Hepatocyte (in vitro differentiated cells): ENCODE measurements around the gene HRC. TPM values are rescaled to one million over a fixed set of nuclear protein-coding genes. Genes with fewer than 3 reads are reported as not detected.

Source experiments
- DNase-seq: peaks from one replicate; pipeline ENCODE4 v3.0.0-alpha.2; 2016; ENCODE audit warnings: low spot score
- H2AFZ ChIP-seq: fragments of 200-600 bp; sonication (generic); 2 replicates; pipeline ENCODE4 v1.6.0; 2016; ENCODE audit warnings: antibody characterized with exemption, mild to moderate bottlenecking
- H3K27ac ChIP-seq: fragments of 200-600 bp; sonication (generic); 2 replicates; pipeline ENCODE4 v1.5.1; 2016; ENCODE audit warnings: mild to moderate bottlenecking
- H3K27me3 ChIP-seq: fragments of 200-600 bp; sonication (generic); 2 replicates; pipeline ENCODE4 v1.6.1; 2016
- H3K36me3 ChIP-seq: fragments of 200-600 bp; sonication (generic); replicated peaks from 2 replicates; pipeline ENCODE4 v1.5.1; 2016; ENCODE audit warnings: low read depth; ENCODE audit not compliant: insufficient read depth
- H3K4me1 ChIP-seq: fragments of 200-600 bp; sonication (generic); 2 replicates; pipeline ENCODE4 v1.5.1; 2016; ENCODE audit warnings: mild to moderate bottlenecking, moderate library complexity; ENCODE audit not compliant: insufficient read depth
- H3K4me2 ChIP-seq: fragments of 200-600 bp; sonication (generic); 2 replicates; pipeline ENCODE4 v1.6.0; 2016
- H3K4me3 ChIP-seq: fragments of 200-600 bp; sonication (generic); 2 replicates; pipeline ENCODE4 v1.5.1; 2016; ENCODE audit warnings: mild to moderate bottlenecking
- H3K79me2 ChIP-seq: fragments of 200-600 bp; sonication (generic); 2 replicates; pipeline ENCODE4 v1.6.0; 2017; ENCODE audit warnings: mild to moderate bottlenecking
- H3K9me2 ChIP-seq: fragments of 200-600 bp; sonication (generic); replicated peaks from 2 replicates; pipeline ENCODE4 v1.6.0; 2017; ENCODE audit warnings: mild to moderate bottlenecking; ENCODE audit not compliant: insufficient read depth
- H3K9me3 ChIP-seq: fragments of 200-600 bp; sonication (generic); 2 replicates; pipeline ENCODE4 v1.5.1; 2016; ENCODE audit warnings: low read depth, mild to moderate bottlenecking
- H4K20me1 ChIP-seq: fragments of 200-600 bp; sonication (generic); 2 replicates; pipeline ENCODE4 v1.6.0; 2016; ENCODE audit warnings: mild to moderate bottlenecking; ENCODE audit not compliant: insufficient read depth, poor library complexity, severe bottlenecking
- EZH2 ChIP-seq: fragments of 200-600 bp; sonication (generic); IDR thresholded peaks from 2 replicates; pipeline ENCODE4 v1.6.1; 2016; ENCODE audit warnings: antibody characterized with exemption, mild to moderate bottlenecking, borderline replicate concordance
- EZH2phosphoT487 ChIP-seq: fragments of 200-600 bp; sonication (generic); IDR thresholded peaks from one replicate; pipeline ENCODE4 v1.6.1; 2018; ENCODE audit warnings: antibody characterized with exemption, mild to moderate bottlenecking, low read depth, moderate library complexity; ENCODE audit not compliant: unreplicated experiment, severe bottlenecking
- WGBS: methylation state at CpG from one replicate; pipeline ENCODE4 v1.1.6; 2016; ENCODE audit warnings: low lambda C conversion rate; ENCODE audit errors: missing lambda C conversion rate; 5-methylcytosine and 5-hydroxymethylcytosine counted together
- polyA plus RNA-seq: library from polyadenylated mRNA; unstranded; fragments of >200 nt; fragmentation: Nextera tagmentation; extraction: Ambion mirVana; gene quantifications from 2 replicates; pipeline ENCODE4 v1.2.1, GENCODE V29; 2016
- total RNA-seq: library from RNA; depleted of rRNA; stranded (reverse); fragments of >200 nt; gene quantifications from 2 replicates; pipeline ENCODE4 v1.2.3, GENCODE V29; 2014
- TF ChIP-seq, protein P1 (sequence below): fragments of 200-600 bp; sonication (generic); IDR thresholded peaks from 2 replicates; pipeline ENCODE4 v1.5.1; 2016; ENCODE audit warnings: antibody characterized with exemption, mild to moderate bottlenecking; ENCODE audit not compliant: poor library complexity

Gene HRC
- total and polyA plus RNA-seq, 2 experiments from 2014 or later: 0.48 to 0.50 TPM

DNA sequence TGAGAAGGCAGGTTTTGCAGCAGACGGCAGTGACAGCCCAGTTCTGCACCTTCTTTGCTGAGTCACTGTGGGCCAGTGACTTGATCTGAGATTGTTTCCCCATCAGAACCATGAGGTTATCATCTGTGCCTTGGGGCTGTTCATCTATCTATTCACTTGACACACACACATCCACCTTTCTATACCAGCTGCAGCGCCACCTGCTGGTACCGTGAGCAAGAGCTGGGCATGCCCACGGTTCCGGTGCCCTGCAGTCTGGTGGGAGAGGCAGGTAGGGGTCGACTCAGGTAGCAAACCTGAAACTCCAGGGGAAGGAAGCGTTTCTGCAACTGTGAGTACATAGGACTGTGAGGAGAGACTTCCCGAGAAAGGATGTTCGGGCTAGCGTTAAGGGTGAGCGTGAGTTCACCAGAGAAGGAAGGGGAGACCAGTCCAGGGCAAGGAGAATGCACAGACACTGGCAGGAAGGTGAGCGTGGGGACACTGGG is 48.5 kb downstream of the HRC start:
- TF ChIP-seq EZH2phosphoT487 (no peak), EZH2 (no peak)
- TF ChIP-seq, protein P1, sequence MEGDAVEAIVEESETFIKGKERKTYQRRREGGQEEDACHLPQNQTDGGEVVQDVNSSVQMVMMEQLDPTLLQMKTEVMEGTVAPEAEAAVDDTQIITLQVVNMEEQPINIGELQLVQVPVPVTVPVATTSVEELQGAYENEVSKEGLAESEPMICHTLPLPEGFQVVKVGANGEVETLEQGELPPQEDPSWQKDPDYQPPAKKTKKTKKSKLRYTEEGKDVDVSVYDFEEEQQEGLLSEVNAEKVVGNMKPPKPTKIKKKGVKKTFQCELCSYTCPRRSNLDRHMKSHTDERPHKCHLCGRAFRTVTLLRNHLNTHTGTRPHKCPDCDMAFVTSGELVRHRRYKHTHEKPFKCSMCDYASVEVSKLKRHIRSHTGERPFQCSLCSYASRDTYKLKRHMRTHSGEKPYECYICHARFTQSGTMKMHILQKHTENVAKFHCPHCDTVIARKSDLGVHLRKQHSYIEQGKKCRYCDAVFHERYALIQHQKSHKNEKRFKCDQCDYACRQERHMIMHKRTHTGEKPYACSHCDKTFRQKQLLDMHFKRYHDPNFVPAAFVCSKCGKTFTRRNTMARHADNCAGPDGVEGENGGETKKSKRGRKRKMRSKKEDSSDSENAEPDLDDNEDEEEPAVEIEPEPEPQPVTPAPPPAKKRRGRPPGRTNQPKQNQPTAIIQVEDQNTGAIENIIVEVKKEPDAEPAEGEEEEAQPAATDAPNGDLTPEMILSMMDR: peak; percentile 80
- Histone ChIP-seq H3K79me2 (no peaks in the 10 kb centered on the region), H3K4me2 (no peak overlapping the region), H3K9me2 (no peaks in the 10 kb centered on the region), H3K27ac (no peak overlapping the region), H2AFZ (no peak overlapping the region), H3K36me3 (no peaks in the 10 kb centered on the region), H3K4me3 (no peak overlapping the region), H3K4me1 (no peaks in the 10 kb centered on the region), H4K20me1 (peaks cover 18% of the 10 kb centered on the region), H3K27me3 (no peaks in the 10 kb centered on the region), H3K9me3 (no peaks in the 10 kb centered on the region)
- DNase-seq: peak; percentile 71
- WGBS: 74% methylated on average over 12 of the region's 12 CpGs

DNA sequence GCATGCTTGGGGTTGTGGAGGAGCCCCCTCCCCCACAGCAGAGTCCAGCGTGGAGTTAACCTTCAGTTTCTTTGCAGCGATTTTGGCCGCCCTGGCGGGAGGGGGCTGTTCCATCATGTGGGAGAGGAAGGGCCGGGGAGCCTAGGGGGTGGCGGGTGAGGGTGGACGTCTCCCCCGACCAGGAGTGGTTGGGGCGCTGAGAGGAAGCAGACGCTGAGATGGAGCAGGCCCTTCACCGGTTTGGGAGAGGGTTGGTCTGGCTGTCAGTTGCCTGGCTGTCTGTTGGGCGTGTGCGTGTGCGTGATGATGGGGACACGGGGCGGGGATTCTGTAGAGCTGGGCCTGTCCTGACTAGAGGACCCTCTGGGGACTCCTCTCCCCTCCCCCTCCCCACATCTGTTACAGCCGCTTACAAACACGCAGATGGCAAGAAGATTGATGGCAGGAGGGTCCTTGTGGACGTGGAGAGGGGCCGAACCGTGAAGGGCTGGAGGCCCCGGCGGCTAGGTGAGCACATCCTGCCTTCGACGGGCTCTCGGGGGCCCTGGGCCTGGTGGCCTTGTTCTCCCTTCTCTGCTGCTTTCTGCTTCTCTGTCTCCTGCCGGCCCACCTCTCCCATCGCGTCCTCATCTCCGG is 50.8 kb downstream of the HRC start:
- no peak for TF ChIP-seq EZH2phosphoT487
- TF ChIP-seq EZH2: no peak
- TF ChIP-seq, protein P1: no peak
- H4K20me1 ChIP-seq: peaks cover 26% of the 10 kb centered on the region

DNA sequence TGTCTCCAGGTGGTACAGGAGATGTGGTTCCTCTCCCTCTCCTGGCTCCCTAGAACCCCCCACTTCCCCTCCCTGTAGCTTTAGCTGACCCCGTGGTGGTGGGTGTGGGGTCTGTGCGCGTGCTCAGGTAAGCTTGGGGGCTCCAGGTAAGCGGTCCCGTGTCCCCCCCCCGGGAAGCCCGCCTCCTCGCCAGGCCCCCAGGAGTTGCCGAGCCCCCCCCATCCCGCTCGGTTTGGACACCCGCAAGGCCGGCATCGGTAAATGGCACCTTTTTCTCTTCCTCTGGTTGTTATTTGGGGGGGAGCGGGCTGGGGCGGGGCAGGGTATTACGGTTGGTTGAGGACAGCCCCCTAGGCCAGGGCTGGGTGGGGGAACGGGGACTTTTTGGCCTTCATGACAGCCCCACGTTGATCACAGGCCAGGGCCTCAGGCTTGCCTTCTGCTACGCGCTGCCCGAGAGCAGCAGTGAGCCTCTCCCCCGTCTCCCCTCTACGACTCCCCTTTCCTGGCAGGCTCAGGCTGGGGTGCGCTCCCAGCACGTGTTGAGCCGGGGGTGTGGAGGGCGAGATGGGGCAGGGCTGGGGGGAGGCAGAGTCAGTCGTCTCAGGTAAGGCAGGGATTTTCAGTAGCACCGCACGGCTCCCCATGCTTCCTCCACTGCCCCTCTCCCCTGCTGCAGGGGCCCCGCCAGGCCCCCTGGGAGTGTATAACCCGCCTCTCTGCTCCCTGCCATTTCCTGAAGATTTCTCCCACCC is 51.7 kb downstream of the HRC start:
- DNase-seq: no peak
- no peaks in the 10 kb centered on the region for H3K4me1 ChIP-seq
- TF ChIP-seq EZH2 (no peak), EZH2phosphoT487 (no peak)
- TF ChIP-seq, protein P1: no peak
- H3K9me2 ChIP-seq: no peaks in the 10 kb centered on the region
- H3K27ac ChIP-seq: no peak overlapping the region
- H3K36me3 ChIP-seq: no peaks in the 10 kb centered on the region
- H4K20me1 ChIP-seq: peaks cover 33% of the 10 kb centered on the region
- no peak overlapping the region for H2AFZ ChIP-seq
- H3K9me3 ChIP-seq: no peaks in the 10 kb centered on the region
- no peaks in the 10 kb centered on the region for H3K27me3 ChIP-seq
- no peak overlapping the region for H3K4me2 ChIP-seq
- H3K79me2 ChIP-seq: peaks cover 19% of the 10 kb centered on the region
- H3K4me3 ChIP-seq: no peak overlapping the region
- 92% methylated on average over 12 of the region's 33 CpGs for WGBS

More for the DNA sequence above, 50.8 kb downstream of the HRC start:
- Histone ChIP-seq H3K27me3 (no peaks in the 10 kb centered on the region), H3K9me3 (no peaks in the 10 kb centered on the region), H3K4me2 (no peak overlapping the region), H3K4me3 (no peak overlapping the region), H2AFZ (no peak overlapping the region), H3K79me2 (peaks cover 10% of the 10 kb centered on the region), H3K9me2 (no peaks in the 10 kb centered on the region), H3K4me1 (no peaks in the 10 kb centered on the region), H3K36me3 (no peaks in the 10 kb centered on the region), H3K27ac (no peak overlapping the region)
- 83% methylated on average over 27 of the region's 30 CpGs for WGBS
- DNase-seq: no peak
